ENCODE results near the gene RTTN. TPM values are rescaled to one million over a fixed set of nuclear protein-coding genes. Genes with fewer than 3 reads are reported as not detected.

RTTN gene
- total and polyA plus RNA-seq, 10 of the 15 experiments (the other 5 are each of a cell fraction or from before 2014, with no cell fraction given) = 9.4 to 36.6 (median 15.7) TPM

DNA sequence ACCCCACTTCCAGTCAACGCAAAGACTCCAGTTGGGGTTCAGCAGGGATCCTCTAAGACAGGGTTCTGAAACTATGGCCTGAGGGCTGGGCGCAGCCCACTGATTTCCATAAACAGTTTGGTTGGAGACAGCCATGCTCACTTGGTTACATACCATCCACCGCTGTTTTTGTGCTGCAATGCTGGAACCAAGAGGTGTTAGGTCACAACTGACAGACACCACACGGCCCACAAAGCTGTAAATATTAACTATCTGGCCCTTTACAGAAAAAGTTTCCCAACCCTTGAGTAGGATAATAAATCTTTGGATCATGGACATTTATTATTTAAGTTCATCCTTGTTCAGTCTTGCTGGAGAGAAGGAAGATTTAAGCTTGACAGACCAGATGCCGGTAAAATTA, 249.4 kb downstream of the RTTN start:
- 0 out of 2 replicates have a peak overlapping the region, but pooled peaks have one; percentile 2 for H3K9ac ChIP-seq (ENCODE audit: control insufficient read depth, insufficient read depth, low read length)
- CTCF ChIA-PET = interaction anchor here (0.8 to 1.9 kb wide), 5 partner anchors 9 to 1031 kb away, joined by 3 to 6 read pairs (median 4); no protein-coding TSS in a partner anchor
- DNase-seq (ENCODE audit: low read depth, low spot score) (no peak), ATAC-seq (peak; percentile 59), FAIRE-seq (no peak)
- no peaks in the 10 kb centered on the region for H3K79me2 ChIP-seq (ENCODE audit: control insufficient read depth, insufficient read depth, low read length)
- H3K27ac ChIP-seq (ENCODE audit: control insufficient read depth, insufficient read depth) = peak overlapping the region; percentile 53
- H3K4me1 ChIP-seq (ENCODE audit: control insufficient read depth, insufficient read depth, low read length) = peaks cover 36% of the 10 kb centered on the region
- no peaks in the 10 kb centered on the region for H4K20me1 ChIP-seq (ENCODE audit: control insufficient read depth, insufficient read depth)
- SMC1A ChIA-PET (ENCODE audit: uncharacterized antibody, unreplicated experiment) = interaction anchor here (0.7 to 1.7 kb wide), 12 partner anchors 12 to 116 kb away, joined by 3 to 9 read pairs (median 4); no protein-coding TSS in a partner anchor
- H3K9me3 ChIP-seq (replicated peaks; ENCODE audit: control insufficient read depth, insufficient read depth, low read length) = no peaks in the 10 kb centered on the region; the same call in 2 of the 3 replicates
- POLR2A ChIA-PET = interaction anchor here (1.2 kb wide), 1 partner anchor 40 kb away, joined by 4 read pairs; no protein-coding TSS in a partner anchor
- intact Hi-C loops (cut with micrococcal nuclease; ENCODE audit: unreplicated experiment) = no loop called here
- in situ Hi-C loops (cut with MboI) = no loop called here
- no peaks in the 10 kb centered on the region; a peak in 1 of 4 replicates for H3K36me3 ChIP-seq (ENCODE audit: control insufficient read depth in 2 of 2, insufficient read depth in 2 of 2, low read length in 1 of 2)
- RAD21 ChIA-PET (ENCODE audit: unreplicated experiment) = interaction anchor here (0.7 to 1.6 kb wide), 5 partner anchors 10 to 115 kb away, joined by 3 to 7 read pairs (median 4); no protein-coding TSS in a partner anchor
- no peak overlapping the region for H2AFZ ChIP-seq (ENCODE audit: control insufficient read depth, low read depth, low read length)
- WGBS (ENCODE audit: insufficient coverage, insufficient replicate concordance, low lambda C conversion rate, missing lambda C conversion rate) = over 99% methylated on average over 5 of the region's 5 CpGs
- H3K4me3 ChIP-seq = no peak overlapping the region
- no TSS peak for BruUV-seq (replicated peaks)
- peak overlapping the region; percentile 38; the same call in 1 of the 2 replicates for H3K4me2 ChIP-seq (ENCODE audit: control insufficient read depth, insufficient read depth)
- no peaks in the 10 kb centered on the region for H3K27me3 ChIP-seq (replicated peaks in 1 of 2; ENCODE audit: control insufficient read depth in 2 of 2, insufficient read depth in 2 of 2, low read length in 1 of 2)
- TF ChIP-seq CEBPB (IDR thresholded peaks at IDR 0.05; ENCODE audit: borderline replicate concordance in 1 of 2, low read depth in 2 of 2, low read length in 2 of 2) (no peak), ZNF207 (IDR thresholded peaks at IDR 0.05; ENCODE audit: borderline replicate concordance) (no peak), SIN3A (IDR thresholded peaks at IDR 0.05; ENCODE audit: low read depth, low read length) (no peak), TCF12 (IDR thresholded peaks at IDR 0.05; ENCODE audit: low read depth, low read length) (no peak), SREBF1 (IDR thresholded peaks at IDR 0.05; ENCODE audit: low read length) (no peak), FOS (IDR thresholded peaks at IDR 0.05; ENCODE audit: borderline replicate concordance, extremely low read depth, insufficient read length) (no peak), MTA2 (IDR thresholded peaks at IDR 0.05; ENCODE audit: low read depth) (no peak), NR2F1 (conservative IDR thresholded peaks at IDR 0.05) (no peak; the same call in 1 of the 2 replicates), EP300 (IDR thresholded peaks at IDR 0.05; ENCODE audit: borderline replicate concordance in 1 of 2, control insufficient read depth in 1 of 2, low read depth in 2 of 2, low read length in 2 of 2) (no peak), NFXL1 (IDR thresholded peaks at IDR 0.05; ENCODE audit: borderline replicate concordance) (no peak), TAF1 (IDR thresholded peaks at IDR 0.05; ENCODE audit: borderline replicate concordance, low read depth, low read length) (no peak), GABPA (IDR thresholded peaks at IDR 0.05; ENCODE audit: low read depth) (no peak), ZNF384 (IDR thresholded peaks at IDR 0.05; ENCODE audit: borderline replicate concordance, low read depth, low read length) (no peak), RB1 (IDR thresholded peaks at IDR 0.05; ENCODE audit: borderline replicate concordance) (no peak), PBX3 (IDR thresholded peaks at IDR 0.05; ENCODE audit: insufficient replicate concordance, low read depth, low read length) (no peak), USF1 (IDR thresholded peaks at IDR 0.05; ENCODE audit: borderline replicate concordance, extremely low read length, insufficient read depth, low read depth, low read length) (no peak), MTA3 (IDR thresholded peaks at IDR 0.05; ENCODE audit: borderline replicate concordance, low read length) (no peak)
- TF ChIP-seq, protein P1, sequence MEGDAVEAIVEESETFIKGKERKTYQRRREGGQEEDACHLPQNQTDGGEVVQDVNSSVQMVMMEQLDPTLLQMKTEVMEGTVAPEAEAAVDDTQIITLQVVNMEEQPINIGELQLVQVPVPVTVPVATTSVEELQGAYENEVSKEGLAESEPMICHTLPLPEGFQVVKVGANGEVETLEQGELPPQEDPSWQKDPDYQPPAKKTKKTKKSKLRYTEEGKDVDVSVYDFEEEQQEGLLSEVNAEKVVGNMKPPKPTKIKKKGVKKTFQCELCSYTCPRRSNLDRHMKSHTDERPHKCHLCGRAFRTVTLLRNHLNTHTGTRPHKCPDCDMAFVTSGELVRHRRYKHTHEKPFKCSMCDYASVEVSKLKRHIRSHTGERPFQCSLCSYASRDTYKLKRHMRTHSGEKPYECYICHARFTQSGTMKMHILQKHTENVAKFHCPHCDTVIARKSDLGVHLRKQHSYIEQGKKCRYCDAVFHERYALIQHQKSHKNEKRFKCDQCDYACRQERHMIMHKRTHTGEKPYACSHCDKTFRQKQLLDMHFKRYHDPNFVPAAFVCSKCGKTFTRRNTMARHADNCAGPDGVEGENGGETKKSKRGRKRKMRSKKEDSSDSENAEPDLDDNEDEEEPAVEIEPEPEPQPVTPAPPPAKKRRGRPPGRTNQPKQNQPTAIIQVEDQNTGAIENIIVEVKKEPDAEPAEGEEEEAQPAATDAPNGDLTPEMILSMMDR (IDR thresholded peaks at IDR 0.05 in 2 of 3, conservative IDR thresholded peaks at IDR 0.05 in 1 of 3; ENCODE audit: control insufficient read depth in 2 of 3, extremely low read depth in 1 of 3, insufficient read depth in 1 of 3, low read depth in 3 of 3, low read length in 3 of 3) = no peak
